HG03097 (cell line): Measurements from ENCODE around the gene CSRP1.
"Not testable (repeated sequence)": the region's sequence is repeated elsewhere in the genome, so short reads cannot be mapped to it uniquely, and the experiment has no call there.

Experiments
- ATAC-seq: cut with Tn5 transposase; IDR thresholded peaks from one replicate; pipeline ENCODE4 v1.9.1; 2021; ENCODE audit not compliant: unreplicated experiment, low FRiP score

The CSRP1 gene

DNA sequence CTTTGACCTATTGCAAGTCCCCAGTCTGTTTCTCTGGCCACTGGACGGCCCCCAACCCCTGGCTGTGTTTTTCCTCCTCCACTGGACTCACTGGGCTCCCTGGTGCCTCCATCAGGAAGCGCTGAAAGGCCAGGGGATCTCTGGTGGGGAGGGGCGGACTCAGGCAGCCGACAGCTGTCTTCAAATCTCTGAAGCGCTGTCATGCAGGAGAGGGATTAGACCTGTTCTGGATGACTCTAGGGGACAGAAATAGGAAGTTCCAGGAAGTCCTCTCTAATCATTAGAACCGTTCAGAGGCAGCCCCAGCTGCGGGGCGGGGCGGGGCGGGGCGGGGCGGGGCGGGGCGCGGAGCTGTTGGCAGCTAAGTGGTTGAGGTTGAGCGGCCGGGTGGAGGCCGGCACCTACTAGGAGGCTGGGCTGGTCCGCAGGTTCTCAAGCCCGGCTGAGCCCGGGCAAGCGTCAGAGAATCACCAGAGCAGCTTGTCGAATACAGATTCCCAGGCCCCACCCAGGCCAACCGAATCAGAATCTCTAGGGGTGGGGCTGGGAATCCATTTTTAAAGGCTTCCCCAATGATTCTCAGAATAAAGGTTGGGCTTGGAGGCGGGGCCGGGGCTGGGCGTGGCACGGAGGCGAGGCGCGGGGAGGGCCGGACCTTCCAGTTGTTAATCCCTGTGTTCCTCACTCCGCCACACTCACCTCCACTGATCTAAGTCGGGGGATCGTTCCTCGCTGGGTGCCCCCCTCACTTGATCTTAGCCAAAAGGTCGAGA is 26.5 kb downstream of the CSRP1 start:
- ATAC-seq: peak; percentile 48

DNA sequence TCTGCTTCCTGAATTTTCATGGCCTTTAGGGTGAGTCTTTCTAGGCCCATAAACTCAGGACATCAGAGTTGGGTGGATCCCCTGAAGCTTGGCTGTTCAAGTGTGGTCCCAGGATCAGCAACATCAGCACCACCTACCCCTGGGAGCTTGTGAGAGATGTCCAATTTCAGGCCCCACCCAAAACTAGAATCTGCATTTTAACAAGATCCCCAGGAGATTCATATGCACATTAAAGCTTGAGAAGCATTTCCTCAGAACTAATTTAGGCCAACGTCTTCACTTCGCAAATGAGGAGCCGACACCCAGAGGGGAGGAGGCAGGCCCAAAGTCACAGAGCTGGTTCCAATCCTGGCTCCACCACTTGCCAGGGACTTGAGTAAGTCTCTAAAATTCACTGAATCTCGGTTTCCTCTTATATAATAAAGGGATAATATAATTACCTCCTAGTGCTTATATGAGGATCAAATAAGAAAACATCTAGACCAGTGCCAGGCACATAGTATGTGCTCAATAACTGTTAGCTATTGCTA is 27.7 kb downstream of the CSRP1 start:
- ATAC-seq: no peak

DNA sequence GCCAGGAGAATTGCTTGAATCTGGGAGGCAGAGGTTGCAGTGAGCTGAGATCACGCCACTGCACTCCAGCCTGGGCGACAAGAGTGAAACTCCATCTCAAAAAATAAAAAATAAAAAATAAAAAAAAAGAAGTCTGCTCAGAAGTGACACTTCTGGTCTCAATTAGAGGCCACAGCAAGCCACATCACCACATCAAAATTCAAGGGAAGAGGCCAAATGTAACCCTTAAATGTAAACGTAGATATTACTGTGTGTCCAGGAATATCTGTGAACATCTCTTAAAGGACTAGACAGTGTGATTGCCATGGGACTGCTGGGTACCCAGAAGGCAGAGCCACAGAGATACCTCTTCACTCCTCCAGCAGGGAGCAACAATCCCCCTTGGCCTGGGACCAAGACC is 28.3 kb downstream of the CSRP1 start:
- not testable (repeated sequence) for ATAC-seq

DNA sequence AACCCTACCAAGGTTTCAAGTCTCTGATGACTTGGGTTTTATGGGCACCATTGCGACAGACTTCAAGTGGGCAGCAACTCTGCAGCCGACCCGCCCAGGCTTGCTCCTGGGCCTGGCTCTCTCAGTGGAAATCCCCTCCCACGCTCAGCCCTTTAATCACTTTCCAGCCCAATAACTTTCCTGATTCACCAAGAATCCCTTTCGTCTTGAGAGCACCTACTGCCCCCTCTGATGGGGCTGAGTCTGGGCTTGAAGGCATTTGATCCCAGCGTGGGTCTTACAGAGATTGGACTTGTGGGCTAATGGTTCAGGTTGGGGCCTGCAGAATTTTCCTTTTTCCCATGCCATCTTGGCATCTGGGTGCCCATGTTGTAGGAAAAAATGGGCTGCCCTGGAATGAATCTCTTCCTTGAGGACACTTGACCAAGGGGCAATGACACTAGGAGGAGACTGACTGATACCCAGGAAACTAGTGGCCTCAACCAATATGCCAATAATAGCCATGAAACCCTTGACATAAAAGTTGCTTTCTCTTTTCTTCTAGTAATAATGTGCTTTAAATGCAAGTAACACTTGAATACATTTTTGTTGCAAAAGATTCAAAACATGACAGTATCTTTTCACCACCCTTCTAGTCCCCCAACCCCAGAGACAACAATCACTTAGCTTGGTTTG is 30.1 kb downstream of the CSRP1 start:
- ATAC-seq: no peak

DNA sequence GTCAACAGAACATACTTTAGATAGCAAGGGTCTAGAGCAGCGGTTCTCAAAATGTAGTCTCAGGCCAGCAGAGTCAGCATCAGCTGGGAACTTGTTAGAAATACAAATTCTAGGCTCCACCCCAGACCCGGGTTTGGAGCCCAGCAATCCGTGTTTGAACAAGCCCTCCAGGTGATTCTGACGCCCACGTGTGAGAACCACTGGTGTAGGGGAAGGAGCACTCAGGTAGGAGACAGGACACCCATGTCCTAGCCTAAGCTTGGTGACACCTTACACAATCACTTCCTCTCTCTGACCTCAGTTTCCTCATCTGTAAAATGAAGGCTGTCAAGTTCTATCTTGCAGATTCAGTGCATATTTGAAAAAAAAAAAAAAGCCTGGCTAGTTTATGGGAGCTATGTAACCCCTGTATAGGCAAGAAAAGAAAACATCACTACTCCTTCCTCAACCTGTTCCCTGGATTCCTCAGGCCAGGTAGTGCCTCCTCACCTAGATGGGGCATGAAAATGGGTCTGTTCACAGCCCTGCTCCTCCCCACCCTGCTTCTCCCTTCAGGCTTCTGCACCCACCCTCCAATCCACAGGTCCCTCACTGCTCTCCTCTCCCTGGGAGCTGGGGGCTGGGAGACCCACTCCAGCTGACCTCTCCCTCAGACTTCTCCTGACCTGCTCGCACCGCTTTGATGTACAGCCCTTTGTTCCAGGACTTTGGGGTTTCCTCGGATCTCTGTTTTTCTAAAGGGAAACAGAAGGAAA is 30.8 kb downstream of the CSRP1 start:
- ATAC-seq: no peak

DNA sequence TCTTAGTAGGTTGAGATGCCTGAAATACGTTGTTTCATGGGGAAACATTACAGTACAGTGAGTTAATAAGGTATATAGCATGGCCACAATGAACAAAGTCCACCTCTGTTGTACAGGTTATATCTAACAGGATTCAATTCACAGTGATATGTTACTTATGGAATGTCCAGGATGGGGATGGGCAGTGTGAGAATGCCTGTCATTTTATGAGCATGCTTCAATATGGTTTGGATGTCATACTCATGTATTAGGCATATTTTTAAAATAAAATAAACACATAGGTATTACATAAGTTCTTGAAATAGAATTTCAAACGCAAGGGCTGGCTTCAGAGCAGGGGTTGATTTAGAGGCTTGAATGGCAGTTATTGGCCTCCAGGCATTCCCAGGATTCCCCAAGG is 31.8 kb downstream of the CSRP1 start:
- ATAC-seq: no peak

DNA sequence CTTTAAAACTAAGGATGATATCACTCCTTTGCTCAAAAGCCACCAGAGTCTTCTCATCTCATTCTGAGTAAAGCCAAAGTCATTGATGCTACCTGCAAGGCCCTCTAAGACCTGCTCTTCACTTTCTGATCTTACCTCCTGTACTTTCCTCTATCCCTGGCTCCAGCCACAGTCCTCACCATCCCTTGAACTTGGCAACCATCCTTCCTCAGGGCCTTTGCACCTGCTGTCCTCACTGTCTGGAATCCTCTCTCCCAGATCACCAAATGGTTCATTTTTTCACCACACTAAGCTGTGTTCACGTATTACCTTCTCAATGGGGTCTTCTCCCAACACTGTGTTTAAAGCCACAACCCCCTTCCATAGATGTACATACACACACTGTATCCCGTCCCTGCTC is 33.6 kb downstream of the CSRP1 start:
- ATAC-seq: no peak

DNA sequence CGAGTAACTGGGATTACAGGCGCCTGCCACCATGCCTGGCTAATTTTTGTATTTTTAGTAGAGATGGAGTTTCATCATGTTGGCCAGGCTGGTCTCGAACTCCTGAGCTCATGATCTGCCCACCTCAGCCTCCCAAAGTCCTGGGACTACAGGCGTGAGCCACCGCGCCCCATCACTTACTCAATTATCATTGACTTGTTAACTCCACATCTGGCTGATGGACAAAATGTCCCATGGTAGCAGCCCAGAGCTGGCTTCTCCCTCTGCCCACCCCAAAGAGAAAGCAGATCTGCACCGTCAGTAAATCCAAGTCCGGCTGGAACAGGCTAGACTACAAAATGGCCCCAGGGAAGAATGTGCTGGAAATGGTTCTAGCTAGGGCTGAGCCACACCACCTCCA is 34.6 kb downstream of the CSRP1 start:
- ATAC-seq: not testable (repeated sequence)

DNA sequence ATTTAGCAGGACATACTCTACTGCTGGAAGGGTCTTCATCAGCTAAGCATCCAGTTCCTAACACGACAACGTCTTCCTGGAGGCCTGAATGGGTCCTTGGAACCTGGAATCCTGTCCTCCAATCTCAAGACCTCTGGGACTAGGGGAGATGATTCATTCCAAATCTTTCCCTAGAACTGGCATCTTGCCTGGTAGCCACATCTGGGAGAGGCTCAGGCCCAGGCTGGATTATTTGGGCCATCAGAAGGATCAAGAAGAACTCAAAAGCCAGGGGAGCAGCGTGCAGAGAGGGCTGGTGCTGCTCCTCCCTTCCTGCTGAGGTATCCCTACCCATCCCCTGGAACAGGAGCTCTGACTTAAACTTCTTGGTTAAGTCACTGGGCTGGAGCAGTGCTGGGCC is 35.2 kb downstream of the CSRP1 start:
- no peak for ATAC-seq

DNA sequence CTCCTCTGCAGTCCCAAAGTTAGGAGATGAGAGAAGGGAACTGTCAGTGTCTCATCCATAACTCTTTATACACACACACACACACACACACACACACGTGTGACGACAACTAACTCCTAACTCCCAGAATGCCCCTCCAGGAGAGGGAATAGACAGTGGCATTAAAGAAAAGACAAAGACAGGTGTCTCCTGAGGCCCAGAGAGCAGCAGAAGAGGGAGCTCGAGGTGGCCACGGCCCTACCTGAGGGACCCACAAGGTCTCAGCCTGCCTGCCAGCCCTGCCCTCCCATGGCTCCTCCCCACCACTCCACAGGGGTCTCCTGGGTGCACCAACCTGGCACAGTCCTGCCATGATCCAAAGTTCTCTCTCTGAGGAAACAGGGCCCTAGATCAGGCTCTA is 36.3 kb downstream of the CSRP1 start:
- no peak for ATAC-seq

DNA sequence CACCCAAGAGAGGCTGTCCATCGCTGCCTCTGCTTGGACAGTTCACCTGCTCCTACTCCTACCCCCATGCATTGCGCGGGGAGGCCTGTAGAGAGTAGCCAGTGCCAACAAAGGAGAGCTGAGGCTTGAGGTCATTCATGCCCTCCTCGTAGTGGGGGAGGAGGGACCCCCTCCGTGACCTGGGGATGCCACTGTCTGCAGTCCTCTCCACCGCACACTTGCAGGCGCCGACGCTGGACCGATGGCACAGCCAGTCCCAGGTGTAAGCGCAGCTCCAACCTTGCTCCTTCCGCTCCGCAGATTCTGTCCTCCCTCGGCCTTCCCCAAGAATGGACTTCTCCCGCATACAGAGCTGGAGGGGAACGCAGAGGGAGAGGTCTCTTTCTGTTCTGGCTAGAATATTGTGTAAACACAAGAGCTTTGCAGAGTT is 37.3 kb downstream of the CSRP1 start:
- ATAC-seq: no peak

DNA sequence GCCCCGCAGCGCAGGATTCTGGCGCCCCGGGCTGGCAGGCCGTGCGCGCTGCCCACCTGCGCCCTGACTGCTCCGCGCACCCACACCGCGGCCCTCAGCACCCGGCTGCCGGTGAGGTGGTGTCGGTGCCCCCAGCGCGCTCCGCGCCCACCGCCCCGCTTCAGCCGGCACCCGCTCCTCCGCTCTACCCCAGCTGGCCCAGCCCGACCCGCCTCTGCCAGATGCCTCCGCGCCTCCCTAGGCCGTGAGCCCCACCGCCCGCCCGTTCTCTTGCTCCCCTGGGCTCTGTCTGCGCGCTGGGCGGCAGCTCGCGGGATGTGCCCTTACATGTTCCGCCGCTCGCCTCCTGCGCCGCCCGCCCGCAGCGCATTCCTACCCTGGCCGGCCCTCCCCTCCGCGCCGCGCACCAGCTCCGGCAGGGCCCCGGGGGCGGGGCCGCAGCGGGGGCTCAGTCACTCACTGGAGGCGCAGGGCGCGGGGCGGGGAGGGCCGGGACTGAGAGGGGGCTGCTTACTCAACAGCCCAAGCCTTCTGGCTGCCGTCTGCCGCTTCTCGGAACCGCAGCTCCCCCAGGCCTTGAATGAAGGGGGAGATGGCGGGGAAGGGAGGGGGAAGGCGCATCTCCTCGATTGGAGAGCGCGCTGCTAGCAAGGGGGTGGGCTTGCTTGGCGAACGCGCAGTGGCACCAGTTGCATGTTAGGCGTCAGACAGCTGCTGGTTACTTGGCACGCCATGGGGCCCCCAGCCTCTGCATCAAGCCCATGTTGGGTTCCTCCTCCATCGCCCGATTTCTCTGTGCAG is 37.9 kb downstream of the CSRP1 start, which contains the start of gene PHLDA3:
Gene PHLDA3, minus strand, starts transcription at position 345 of the 801 bp plus-strand sequence. CDS start 402 bp downstream, outside the sequence.
- peak; percentile 83 for ATAC-seq

DNA sequence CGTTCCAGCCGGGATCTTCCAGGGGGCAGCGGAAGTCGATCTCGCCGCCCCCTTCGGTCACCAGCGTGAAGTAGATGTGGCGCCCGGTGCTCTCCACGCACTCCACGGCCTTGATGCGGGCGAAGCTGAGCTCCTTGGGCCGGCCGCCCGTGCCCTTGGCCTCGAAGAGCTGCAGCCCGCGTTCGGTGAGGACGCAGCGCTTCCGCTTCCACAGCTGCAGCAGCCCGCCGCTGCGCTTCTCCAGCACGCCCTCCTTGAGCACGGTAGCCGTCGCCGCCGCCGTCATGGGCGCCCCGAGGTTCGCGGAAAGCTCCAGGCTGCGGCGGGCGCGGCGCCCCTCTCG is 38.5 kb downstream of the CSRP1 start:
- ATAC-seq: peak; percentile 32

DNA sequence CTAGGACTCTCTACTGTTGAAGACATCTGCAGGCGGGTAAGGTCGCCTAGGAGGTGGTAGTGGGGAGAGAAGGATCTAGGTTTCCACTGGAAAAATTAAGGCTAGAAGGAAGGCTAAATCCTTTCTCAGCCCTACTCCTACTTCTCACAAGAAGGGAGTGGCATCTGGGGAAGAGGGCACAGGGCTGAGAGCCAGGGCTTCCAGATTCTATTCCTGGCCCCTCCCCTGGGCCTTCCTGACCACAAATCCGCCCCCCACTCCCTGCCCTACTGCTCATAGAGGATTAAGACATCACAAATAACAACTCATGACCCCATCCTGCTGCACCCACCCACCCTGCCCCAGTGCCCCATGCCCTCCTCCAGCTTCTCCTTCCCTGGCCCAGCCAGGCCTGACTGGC is 40.4 kb downstream of the CSRP1 start:
- ATAC-seq: no peak

DNA sequence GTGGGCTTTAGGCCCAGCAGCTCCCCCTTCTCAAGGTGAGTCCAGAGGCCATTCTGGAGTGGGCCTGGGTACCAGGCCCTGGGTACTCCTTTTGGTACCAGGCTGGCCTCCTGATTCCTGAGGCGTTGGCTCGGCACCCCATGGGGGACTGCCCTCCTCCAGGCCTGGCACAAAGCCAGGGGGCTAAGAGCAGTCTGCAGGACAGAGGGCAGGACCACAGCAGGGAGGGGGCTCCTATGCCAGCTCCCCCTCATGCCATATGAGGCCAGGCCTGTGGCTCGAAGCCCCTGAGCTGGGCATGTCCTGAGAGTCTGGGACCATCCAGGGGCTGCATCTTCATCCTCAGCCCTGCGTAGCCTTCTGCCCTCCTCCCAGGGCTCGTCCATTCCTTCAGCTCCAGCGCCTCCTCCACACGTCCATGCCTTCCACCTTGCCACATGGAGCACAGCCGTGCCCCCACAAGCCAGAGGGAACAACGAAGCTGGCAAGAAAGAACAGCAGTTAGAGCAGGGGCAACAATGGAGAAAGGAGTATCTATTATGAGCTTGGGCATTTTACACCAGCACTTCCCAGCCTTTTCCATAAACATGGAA is 41.1 kb downstream of the CSRP1 start:
- no peak for ATAC-seq

DNA sequence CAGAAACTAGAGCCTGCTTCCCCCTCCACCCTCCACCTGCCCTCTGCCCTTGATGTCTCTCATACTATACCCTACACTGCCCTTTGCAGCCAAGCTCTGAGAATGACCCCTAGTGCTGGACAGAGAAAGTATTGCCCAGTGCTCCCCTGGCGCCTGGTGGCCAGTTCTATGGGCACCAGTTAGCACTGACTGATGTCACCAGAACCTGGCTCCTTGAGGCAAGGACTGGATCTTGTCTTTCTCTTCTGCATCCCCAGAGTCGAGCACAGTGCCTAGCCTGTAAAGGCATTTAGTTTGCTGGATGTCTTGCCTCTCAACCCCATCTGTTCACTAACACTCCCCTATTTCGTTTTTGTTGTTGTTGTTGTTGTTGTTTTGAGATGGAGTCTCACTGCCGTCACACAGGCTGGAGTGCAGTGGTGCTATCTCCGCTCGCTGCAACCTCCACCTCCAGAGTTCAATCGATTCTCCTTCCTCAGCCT is 43.8 kb downstream of the CSRP1 start:
- no peak for ATAC-seq

DNA sequence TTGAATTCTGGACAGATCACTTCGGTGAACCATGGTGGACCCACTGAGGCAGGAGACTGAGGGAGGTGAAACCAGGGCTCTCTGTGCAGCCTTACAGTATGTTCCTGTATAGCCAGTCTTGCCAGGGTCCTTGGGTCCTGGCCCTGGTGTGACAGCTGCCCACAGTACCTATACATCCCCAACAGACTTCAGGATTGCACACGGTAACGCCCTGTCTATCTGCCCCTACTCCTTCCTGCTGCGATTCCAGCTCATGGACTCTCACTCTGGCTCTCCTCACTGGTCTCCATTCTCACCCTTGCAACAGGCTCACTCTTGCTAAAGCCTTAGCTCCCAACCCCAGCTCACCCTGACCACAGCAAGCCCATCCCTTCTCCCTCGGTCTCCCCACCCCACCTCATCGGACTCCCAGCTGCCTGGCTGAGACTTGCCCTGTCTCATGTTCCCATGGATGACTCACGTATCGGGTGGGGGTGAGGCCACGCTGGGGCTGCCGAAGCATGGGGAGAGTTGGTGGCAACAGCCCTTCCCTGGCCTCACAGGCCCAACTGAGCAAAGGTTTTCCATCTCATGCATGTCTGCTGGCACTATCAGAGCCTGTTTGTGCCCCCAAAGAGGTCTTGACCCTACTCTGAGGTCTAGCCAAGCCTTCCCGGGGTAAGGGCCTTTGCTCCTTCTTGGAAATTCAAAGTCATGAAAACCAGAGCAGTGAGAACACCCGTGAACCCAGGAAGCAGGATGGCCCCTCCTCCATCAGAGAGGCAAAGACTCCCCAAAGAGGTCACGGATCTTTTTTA is 45.1 kb downstream of the CSRP1 start:
- ATAC-seq: no peak

DNA sequence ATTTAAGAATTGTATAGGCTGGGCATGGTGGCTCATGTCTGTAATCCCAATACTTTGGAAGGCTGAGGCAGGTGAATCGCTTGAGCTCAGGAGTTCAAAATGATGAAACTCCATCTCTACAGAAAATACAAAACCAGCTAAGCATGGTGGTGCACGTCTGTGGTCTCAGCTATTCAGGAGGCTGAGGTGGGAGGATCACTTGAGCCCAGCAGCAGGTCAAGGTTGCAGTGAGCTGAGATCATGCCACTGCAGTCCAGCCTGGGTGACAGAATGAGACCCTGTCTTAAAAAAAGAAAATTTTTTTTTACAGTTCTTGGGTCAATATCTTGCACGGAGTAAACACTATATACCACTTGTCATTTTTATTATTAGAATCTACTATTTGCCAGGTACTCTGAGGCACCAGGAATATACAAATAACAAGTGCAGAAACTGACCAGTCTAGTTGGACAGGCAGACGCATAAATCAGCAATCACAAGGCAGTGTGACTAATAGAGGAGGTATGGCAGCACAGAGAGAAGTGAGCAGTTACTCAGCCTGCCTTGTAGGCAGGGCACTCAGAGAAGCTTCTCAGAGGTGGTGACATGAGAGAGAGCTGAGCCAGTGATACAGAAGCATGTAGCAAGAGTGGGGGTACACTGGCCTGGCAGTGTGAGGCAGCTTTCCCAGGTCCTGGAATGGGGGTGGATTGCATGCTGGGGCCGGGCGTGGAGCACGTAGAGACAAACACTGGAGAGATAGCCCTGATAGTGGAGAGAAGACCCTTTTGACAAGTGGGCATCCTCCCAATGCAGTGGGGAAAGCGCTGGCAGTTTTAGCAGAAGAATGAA is 45.9 kb downstream of the CSRP1 start:
- no peak for ATAC-seq
